ENCODE measurements around the gene BTBD3.

DNA sequence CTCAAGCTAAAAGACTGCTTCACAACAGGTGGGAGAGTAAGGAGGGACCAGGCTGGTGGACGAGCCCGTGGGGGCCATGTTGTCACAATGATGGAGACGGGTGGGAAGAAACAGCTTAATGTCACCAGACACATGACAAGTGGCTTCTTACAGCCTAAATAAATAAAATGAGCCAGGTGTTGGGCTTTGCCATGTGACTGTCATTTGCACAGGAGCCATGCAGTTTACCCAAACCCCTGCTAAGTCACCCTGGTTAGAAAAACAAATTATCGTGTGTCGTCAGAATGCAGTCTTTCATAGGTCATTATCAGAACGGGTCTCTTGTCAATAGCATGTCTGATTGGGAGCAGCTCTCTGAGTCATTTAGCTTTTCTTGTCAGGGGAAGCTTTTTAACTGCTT is 18.5 kb downstream of the BTBD3 start:
- no peak for TF ChIP-seq POLR2A (IDR thresholded peaks at IDR 0.05; ENCODE audit: extremely low read depth, insufficient read length)
- TF ChIP-seq CTCF (IDR thresholded peaks at IDR 0.05; ENCODE audit: low read depth, low read length): no peak

Measured in NB4 (cell line).